ENCODE data around the gene CWC25. TPM values are rescaled to one million over a fixed set of nuclear protein-coding genes. Genes with fewer than 3 reads are reported as not detected.
A peak's percentile ranks its signal among the peaks of the same experiment; 100 is the strongest.

The CWC25 gene
- total RNA-seq, 1 donor from 2014 or later, result 13.9 TPM

GRCh38 chr17:38751144-38751807, 73.8 kb downstream of the CWC25 start:
- Histone ChIP-seq H3K27me3 (ENCODE audit: control insufficient read depth, insufficient read depth, low read length) (no peaks in the 10 kb centered on the region), H3K36me3 (ENCODE audit: control insufficient read depth, insufficient read depth, low read length) (peaks cover 1% of the 10 kb centered on the region), H3K4me3 (ENCODE audit: low read depth, low read length) (peak overlapping the region; percentile 93)
- DNase-seq (ENCODE audit: low read depth), result no peak
- no peak for TF ChIP-seq CTCF (IDR thresholded peaks at IDR 0.05; ENCODE audit: insufficient read depth, low read length, poor library complexity, severe bottlenecking)

Other genes with a start within 250 kb of the CWC25 start
- 0.27 and 0.84 TPM in 2 replicates for gene SRCIN1, start 219.4 kb downstream of the CWC25 start, total RNA-seq
- 6.2 and 6.4 TPM in 2 replicates for gene EPOP, start 150.4 kb downstream of the CWC25 start, total RNA-seq
- 42.7 and 46.7 TPM in 2 replicates for gene MLLT6, start 120.0 kb downstream of the CWC25 start, total RNA-seq
- 3.4 and 4.1 TPM in 2 replicates for gene CISD3, start 95.0 kb downstream of the CWC25 start, total RNA-seq
- 20.8 and 25.1 TPM in 2 replicates for gene PCGF2, start 77.0 kb downstream of the CWC25 start, total RNA-seq
- 166 TPM in 2 replicates for gene PSMB3, start 72.6 kb downstream of the CWC25 start, total RNA-seq
- 34.8 and 53.3 TPM in 2 replicates for gene PIP4K2B, start 25.8 kb downstream of the CWC25 start, total RNA-seq
- 1,506 and 1,881 TPM in 2 replicates for gene RPL23, start 28.4 kb upstream of the CWC25 start, total RNA-seq
- gene LASP1, start 44.7 kb upstream of the CWC25 start, total RNA-seq, result 201 and 247 TPM in 2 replicates
- not detected in 2 replicates for gene FBXO47, start 142.1 kb upstream of the CWC25 start, total RNA-seq